Stimulated activated CD4-positive, alpha-beta T cell treated with anti-CD3 and anti-CD28 coated beads, Interleukin-1b, Interleukin-23, amount 100 ng/mL, for 48 hours (primary cell): Measurements from ENCODE around the gene ERC1.

Experiments
- DNase-seq: peaks from one replicate; pipeline ENCODE4 v3.0.0-alpha.2; 2020

ERC1 gene

GRCh38 chr12:1525858-1526257 lies 534.8 kb downstream of the ERC1 start:
- no peak for DNase-seq

- DNase-seq, result no peak
Measured at GRCh38 chr12:1527789-1528188, 536.8 kb downstream of the ERC1 start.

GRCh38 chr12:1528791-1529190 lies 537.8 kb downstream of the ERC1 start:
- DNase-seq, result no peak

- no peak for DNase-seq
Measured at GRCh38 chr12:1529228-1529861, 538.3 kb downstream of the ERC1 start.

GRCh38 chr12:1529862-1530591 lies 539.0 kb downstream of the ERC1 start:
- no peak for DNase-seq

- DNase-seq, result no peak
Measured at GRCh38 chr12:1530592-1531152, 539.6 kb downstream of the ERC1 start.

- no peak for DNase-seq
Measured at GRCh38 chr12:1531153-1531653, 540.2 kb downstream of the ERC1 start.

GRCh38 chr12:1531654-1532374 lies 540.8 kb downstream of the ERC1 start:
- DNase-seq, result no peak

GRCh38 chr12:1532375-1533165 lies 541.5 kb downstream of the ERC1 start:
- no peak for DNase-seq

GRCh38 chr12:1533205-1533601 lies 542.2 kb downstream of the ERC1 start:
- no peak for DNase-seq

GRCh38 chr12:1533602-1534304 lies 542.7 kb downstream of the ERC1 start:
- peak; percentile 63 for DNase-seq

- no peak for DNase-seq
Measured at GRCh38 chr12:1534748-1535147, 543.7 kb downstream of the ERC1 start.

- no peak for DNase-seq
Measured at GRCh38 chr12:1536817-1537216, 545.8 kb downstream of the ERC1 start.

GRCh38 chr12:1539135-1539534 lies 548.1 kb downstream of the ERC1 start:
- no peak for DNase-seq

GRCh38 chr12:1540690-1541089 lies 549.7 kb downstream of the ERC1 start:
- DNase-seq, result no peak

- no peak for DNase-seq
Measured at GRCh38 chr12:1542599-1542998, 551.6 kb downstream of the ERC1 start.

- no peak for DNase-seq
Measured at GRCh38 chr12:1544996-1545700, 554.1 kb downstream of the ERC1 start.
